Ammon's horn (tissue), 1 donor: ENCODE data around the gene FAM72C.
"Not testable (repeated sequence)": the region's sequence is repeated elsewhere in the genome, so short reads cannot be mapped to it uniquely, and the experiment has no call there.

Source experiments
- DNase-seq: peaks from one replicate; pipeline ENCODE4 v3.0.0-alpha.2; 2016; ENCODE audit warnings: low spot score

FAM72C gene

DNA sequence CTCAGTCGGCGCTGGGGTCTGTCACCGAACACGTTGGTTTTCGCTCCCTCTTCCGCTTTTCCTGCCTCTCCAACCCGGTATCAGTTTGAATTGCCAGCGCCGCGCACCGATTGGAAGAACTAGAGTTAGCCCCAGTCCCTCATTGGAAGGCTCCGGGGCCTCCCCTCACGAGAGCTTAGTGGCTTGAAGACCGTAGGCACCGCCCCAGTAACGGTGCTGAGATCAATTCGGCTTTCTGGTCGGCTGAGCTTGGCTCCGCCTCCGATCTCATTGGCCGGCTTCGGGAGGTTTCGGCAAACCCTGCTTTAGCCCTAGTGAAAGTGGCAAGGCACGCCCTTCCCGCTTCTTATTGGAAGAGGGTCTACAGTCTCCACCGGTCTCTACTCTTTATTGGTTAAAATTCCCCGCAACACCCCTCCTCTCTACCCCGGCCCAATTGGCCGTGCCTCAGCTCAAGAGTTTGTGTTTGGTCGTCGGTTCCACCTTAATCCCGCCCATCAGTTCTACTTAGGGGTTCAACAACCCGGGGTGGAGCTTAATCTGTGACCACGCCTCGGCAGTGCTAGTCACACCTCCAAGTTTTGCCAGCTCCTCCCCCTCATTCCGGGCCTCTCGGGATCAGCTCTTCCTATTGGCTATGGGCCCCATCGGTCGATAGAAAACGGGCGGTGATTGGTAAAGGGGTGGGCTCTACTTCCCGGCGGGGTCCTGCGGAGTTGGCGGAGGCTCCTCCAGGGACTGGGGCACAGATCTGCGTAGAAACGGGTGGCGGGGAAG is at the start of gene FAM72C:
FAM72C (minus strand) TSS at position 63 of the 777 bp plus-strand sequence. CDS start 845 bp downstream, outside the sequence.
- not testable (repeated sequence) for DNase-seq

GRCh38 chr1:144020001-144020738 is 48.4 kb upstream of the FAM72C start:
- DNase-seq, result not testable (repeated sequence)

- not testable (repeated sequence) for DNase-seq
Measured at GRCh38 chr1:144019101-144019500, 47.3 kb upstream of the FAM72C start.

- not testable (repeated sequence) for DNase-seq
Measured at GRCh38 chr1:144015180-144015966, 43.6 kb upstream of the FAM72C start.

- not testable (repeated sequence) for DNase-seq
Measured at GRCh38 chr1:144014528-144014927, 42.7 kb upstream of the FAM72C start.

- DNase-seq, result not testable (repeated sequence)
Measured at GRCh38 chr1:144014121-144014520, 42.3 kb upstream of the FAM72C start.

DNA sequence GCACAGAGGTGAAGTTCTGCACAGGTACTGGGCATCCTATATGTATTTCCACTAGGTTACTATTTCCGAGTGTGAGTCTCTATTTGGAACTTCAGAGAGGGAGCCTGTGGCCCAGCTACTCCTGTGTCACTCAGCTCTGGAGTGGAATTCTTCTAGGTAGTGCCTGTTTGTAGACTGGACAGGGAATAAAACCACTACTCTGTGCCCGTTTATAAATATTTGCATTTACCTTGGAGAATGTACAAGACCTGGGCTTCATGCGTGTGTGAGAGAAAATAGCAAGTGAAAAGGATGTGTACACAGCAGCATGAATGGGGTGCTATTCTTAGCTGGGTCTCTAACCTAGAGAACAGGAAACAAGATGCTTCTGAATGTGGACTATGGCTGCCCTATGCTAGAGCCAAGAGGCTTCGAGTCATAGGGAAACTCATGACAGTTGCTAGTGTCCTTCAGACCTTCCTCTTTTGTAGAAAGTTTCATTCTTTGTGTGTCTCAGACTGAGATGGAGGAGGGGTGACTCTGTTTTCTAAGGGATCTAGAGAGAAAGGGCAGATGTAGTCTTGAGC is 40.5 kb upstream of the FAM72C start:
- DNase-seq, result not testable (repeated sequence)

DNA sequence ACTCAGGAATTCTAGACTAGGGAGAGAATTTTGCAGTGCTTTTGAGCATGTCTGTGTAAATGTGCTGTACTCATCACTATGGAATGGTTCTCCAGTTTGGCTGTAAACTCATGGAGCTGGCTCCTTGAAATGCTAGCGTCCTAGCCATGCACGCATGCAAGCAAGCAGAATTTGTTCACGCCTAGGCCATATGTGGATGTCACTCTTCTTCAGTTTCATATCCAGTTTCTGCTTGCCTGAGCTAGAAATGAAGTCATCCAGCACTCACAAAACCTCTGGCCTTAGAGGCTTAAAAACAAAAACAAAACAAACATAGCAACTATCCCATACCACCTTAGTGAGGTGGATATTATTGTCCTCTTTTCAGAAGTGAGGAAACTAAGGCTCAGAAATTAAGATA is 37.6 kb upstream of the FAM72C start:
- DNase-seq, result not testable (repeated sequence)

GRCh38 chr1:144004259-144004658 is 32.5 kb upstream of the FAM72C start:
- not testable (repeated sequence) for DNase-seq

GRCh38 chr1:144003306-144004029 is 31.7 kb upstream of the FAM72C start:
- not testable (repeated sequence) for DNase-seq

DNA sequence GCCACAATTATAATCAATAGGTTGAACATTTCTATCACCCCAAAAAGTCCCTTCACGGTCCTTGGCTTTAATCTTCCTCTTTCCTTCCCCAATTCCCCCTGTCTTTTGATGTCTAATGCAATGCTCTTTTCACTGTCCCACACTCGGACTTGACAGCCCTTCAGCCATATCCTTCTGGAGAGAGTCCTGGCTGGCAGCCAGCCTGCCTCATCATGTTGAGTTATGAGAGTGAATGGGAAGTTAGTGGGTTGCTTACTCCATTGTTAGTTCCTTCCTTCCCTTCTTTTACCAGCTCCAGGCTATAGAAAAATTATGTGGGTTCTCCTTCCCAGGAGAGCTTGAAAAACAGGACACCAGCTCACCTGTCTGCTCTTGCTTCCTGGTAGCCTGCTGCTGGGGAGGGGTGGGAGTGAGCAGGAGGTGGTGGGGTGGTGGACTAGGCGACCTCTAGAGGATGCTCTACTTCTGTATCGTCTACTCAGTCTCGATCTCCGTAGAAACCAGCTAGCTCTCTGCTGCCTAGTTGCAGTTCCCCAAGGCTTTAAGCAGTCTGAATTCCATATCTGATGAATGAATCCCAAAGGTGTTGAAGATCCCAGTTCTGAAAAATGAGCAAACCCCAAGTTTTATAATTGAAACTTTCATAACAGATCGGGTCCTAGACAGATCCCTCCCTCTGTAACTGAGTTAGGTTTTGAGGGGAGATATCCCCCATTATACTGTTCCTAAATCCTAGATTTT is 30.5 kb upstream of the FAM72C start:
- DNase-seq, result peak; percentile 8

GRCh38 chr1:144001077-144001476 is 29.3 kb upstream of the FAM72C start:
- not testable (repeated sequence) for DNase-seq

GRCh38 chr1:143996020-143996419 is 24.2 kb upstream of the FAM72C start:
- DNase-seq, result not testable (repeated sequence)

GRCh38 chr1:143993301-143993907 is 21.6 kb upstream of the FAM72C start:
- DNase-seq, result not testable (repeated sequence)

DNA sequence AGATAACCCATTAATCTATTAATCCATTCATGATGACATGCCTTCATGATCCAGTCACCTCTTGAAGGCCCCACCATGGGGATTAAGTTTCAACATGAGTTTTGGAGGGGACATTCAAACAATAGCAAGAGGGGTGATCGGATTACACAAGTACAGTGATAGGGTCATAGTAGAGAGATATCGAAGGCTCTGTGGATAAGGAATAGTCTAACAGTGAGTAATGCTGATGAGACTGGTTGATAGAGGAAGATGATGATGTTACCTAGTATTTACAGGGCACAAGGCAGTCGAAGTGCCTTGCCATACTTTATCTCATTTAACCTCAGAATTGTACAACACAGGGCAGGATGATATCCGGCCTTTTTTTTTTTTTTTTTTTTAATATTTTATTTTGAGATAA is 18.9 kb upstream of the FAM72C start:
- not testable (repeated sequence) for DNase-seq

GRCh38 chr1:143989719-143990118 is 17.9 kb upstream of the FAM72C start:
- not testable (repeated sequence) for DNase-seq

DNA sequence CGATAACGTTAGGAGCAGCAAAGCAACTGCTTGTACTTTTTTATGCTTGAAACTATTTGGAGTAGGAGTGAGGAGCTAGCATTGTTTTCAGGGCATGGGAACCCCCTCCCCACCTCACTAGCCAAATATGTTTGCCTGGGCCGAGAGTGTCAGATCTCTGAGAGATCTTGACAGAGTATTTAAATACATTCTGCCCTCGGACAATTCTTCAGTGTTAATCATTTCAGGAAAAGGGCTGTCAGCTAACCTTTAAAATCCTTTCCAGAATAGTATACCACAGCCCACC is 17.6 kb upstream of the FAM72C start:
- not testable (repeated sequence) for DNase-seq

- not testable (repeated sequence) for DNase-seq
Measured at GRCh38 chr1:143988602-143989426, 17.0 kb upstream of the FAM72C start.

DNA sequence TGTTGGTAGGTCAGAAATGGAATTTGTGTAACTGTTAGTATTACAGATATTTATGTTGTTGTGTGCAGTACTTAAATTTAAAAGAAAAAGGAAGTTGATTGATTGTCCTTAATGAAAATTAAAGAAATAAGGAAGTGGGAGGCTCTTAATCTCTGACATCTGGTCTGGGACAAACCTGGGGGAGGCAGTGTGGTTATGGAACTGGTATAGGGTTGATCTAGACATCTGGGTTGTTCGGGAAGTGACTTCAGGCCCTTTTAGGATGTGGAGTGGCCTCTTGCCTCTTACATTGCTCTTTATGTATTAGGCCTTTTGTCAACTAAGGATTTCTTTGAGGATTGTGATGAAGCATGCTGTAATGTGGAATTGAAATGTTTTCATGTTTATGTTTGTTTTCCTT is 16.1 kb upstream of the FAM72C start:
- DNase-seq, result not testable (repeated sequence)
